SK-N-SH treated with all-trans-retinoic acid at 6 μM for 48 hours (cell line): Measurements from ENCODE around the gene IGF1R.

Source experiments
- CREB5 ChIP-seq: fragments of 250-450 bp; sonication (Bioruptor Pico); IDR thresholded peaks from 2 replicates; pipeline ENCODE4 v1.5.1; 2020; ENCODE audit warnings: low read depth, mild to moderate bottlenecking, moderate library complexity
- POU6F1 ChIP-seq: fragments of 250-450 bp; sonication (Bioruptor Pico); IDR thresholded peaks from 2 replicates; pipeline ENCODE4 v1.8.0; 2021; ENCODE audit warnings: low read depth, mild to moderate bottlenecking, moderate library complexity, borderline replicate concordance
- RARB ChIP-seq: fragments of 250-450 bp; sonication (Bioruptor Pico); IDR thresholded peaks from 2 replicates; pipeline ENCODE4 v1.8.0; 2021; ENCODE audit warnings: mild to moderate bottlenecking, moderate library complexity
- TCF4 ChIP-seq: fragments of 250-450 bp; sonication (Bioruptor Pico); IDR thresholded peaks from 2 replicates; pipeline ENCODE4 v1.8.0; 2021; ENCODE audit warnings: mild to moderate bottlenecking, moderate library complexity, borderline replicate concordance
- TOX ChIP-seq: fragments of 250-450 bp; sonication (Bioruptor Pico); IDR thresholded peaks from 2 replicates; pipeline ENCODE4 v1.8.0; 2021; ENCODE audit warnings: mild to moderate bottlenecking, moderate library complexity, borderline replicate concordance
- TSHZ2 ChIP-seq: fragments of 250-450 bp; sonication (Bioruptor Pico); IDR thresholded peaks from 2 replicates; pipeline ENCODE4 v1.5.0; 2020; ENCODE audit warnings: mild to moderate bottlenecking, moderate library complexity
- ZFP3 ChIP-seq: fragments of 250-450 bp; sonication (Bioruptor Pico); IDR thresholded peaks from 2 replicates; pipeline ENCODE4 v1.5.0; 2020; ENCODE audit warnings: mild to moderate bottlenecking, moderate library complexity
- ZNF8 ChIP-seq: fragments of 450-650 bp; formaldehyde crosslinking; IDR thresholded peaks from 2 replicates; pipeline ENCODE4 v1.5.0; 2020; ENCODE audit warnings: mild to moderate bottlenecking, moderate library complexity

GRCh38 chr15:98868564-98868963, 220.2 kb downstream of the IGF1R start:
- TF ChIP-seq TOX (CRISPR knock-in tag): no peak
- no peak for TF ChIP-seq ZFP3 (CRISPR knock-in tag)
- TF ChIP-seq TSHZ2: no peak
- no peak for TF ChIP-seq CREB5
- TF ChIP-seq ZNF8 (CRISPR knock-in tag): no peak
- TF ChIP-seq TCF4 (CRISPR knock-in tag): no peak
- no peak for TF ChIP-seq POU6F1 (CRISPR knock-in tag)
- no peak for TF ChIP-seq RARB (CRISPR knock-in tag)
